K562 (cell line): ENCODE data around the gene BRINP1.

Experiments
- CTCF ChIP-seq, 3 experiments: IDR thresholded peaks in 2 of 3; conservative IDR thresholded peaks in 1 of 3; 2 replicates each; pipeline ENCODE4 v1.5.1; 2011 to 2012; ENCODE audit warnings: low read length in 3 of 3, mild to moderate bottlenecking in 3 of 3, control low read depth in 2 of 3, improper control_type of control experiment in 1 of 3, inconsistent platforms in 1 of 3, low read depth in 1 of 3, mixed read lengths in 1 of 3, moderate library complexity in 1 of 3; ENCODE audit not compliant: insufficient read depth in 2 of 3
- KLF1 ChIP-seq: fragments of 450-650 bp; IDR thresholded peaks from 2 replicates; pipeline ENCODE4 v1.6.1; 2016; ENCODE audit warnings: missing genetic modification characterization, missing compliant biosample characterization
- PHF8 ChIP-seq: fragments of 200-600 bp; sonication (generic); IDR thresholded peaks from 2 replicates; pipeline ENCODE4 v1.6.1; 2012; ENCODE audit warnings: mixed run types, mild to moderate bottlenecking, inconsistent platforms, low read length, moderate library complexity, borderline replicate concordance
- TF ChIP-seq, protein P1 (sequence below): fragments of 250-450 bp; sonication (Bioruptor Pico); IDR thresholded peaks from 2 replicates; pipeline ENCODE4 v1.8.0; 2022; ENCODE audit warnings: moderate library complexity, mild to moderate bottlenecking, inconsistent platforms

DNA sequence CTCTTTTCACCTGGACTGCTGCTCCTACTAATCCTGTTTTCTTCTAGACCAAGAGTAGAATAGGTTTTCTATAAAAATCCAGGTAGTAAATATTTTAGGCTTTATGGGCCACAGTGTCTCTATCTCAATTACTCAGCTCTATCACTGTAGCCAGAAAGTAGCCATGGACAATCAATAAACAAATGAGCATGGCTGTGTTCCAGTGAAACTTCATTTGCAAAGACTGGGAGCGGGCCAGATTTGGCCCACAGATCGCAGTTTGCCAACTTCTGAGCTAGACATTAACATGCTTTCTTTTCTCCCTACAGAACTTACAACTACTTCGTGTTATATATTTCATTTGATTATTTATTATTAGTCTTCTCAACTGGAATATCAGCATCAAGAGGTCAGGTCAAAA, 30.2 kb downstream of the BRINP1 start:
- TF ChIP-seq CTCF (IDR thresholded peaks at IDR 0.05 in 2 of 3, conservative IDR thresholded peaks at IDR 0.05 in 1 of 3; ENCODE audit: insufficient read depth in 2 of 3, low read depth in 1 of 3, low read length in 3 of 3) (no peak), PHF8 (no peak), KLF1 (tag) (no peak)
- TF ChIP-seq, protein P1, sequence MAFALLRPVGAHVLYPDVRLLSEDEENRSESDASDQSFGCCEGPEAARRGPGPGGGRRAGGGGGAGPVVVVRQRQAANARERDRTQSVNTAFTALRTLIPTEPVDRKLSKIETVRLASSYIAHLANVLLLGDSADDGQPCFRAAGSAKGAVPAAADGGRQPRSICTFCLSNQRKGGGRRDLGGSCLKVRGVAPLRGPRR (CRISPR knock-in tag), result no peak
